ENCODE measurements around the gene ALKBH3. TPM values are rescaled to one million over a fixed set of nuclear protein-coding genes. Genes with fewer than 3 reads are reported as not detected.

Gene ALKBH3
- total and polyA plus RNA-seq, 2 of the 13 experiments (the other 11 are each of a cell fraction or from before 2014, with no cell fraction given) = 17.8 to 36.1 TPM

GRCh38 chr11:43914466-43914865 is 33.8 kb downstream of the ALKBH3 start (continued):
- TF ChIP-seq GPBP1L1 (CRISPR knock-in tag; IDR thresholded peaks at IDR 0.05) (no peak), ZNF343 (CRISPR knock-in tag; IDR thresholded peaks at IDR 0.05) (no peak), ARHGAP35 (CRISPR knock-in tag; IDR thresholded peaks at IDR 0.05; ENCODE audit: borderline replicate concordance) (no peak)

DNA sequence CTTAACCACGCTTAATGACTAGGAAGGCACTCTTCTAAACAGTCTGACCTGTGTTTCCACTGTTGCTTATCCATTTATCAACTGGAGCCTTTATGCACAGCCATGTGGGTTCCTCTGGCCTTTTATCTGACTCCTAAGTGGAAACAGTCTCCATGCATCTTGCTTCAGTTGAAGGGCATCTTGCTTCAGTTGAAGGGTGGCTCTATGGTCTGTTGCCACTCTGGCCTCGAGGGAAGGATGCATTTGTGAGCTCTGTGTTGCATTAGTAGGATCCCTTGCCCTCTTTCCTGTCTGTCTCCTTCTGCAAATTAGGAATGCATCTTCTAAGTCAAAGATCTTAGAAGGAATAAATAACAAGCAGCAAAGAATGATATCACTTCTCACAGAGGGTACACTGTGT is 36.0 kb downstream of the ALKBH3 start:
- FAIRE-seq = no peak
- BruUV-seq (replicated peaks) = no TSS peak
- H4K20me1 ChIP-seq (ENCODE audit: insufficient read depth, low read length) = no peaks in the 10 kb centered on the region
- H3K27ac ChIP-seq (ENCODE audit: extremely low read length, insufficient read depth, low read length) = no peak overlapping the region
- POLR2A ChIA-PET = no interaction called here
- in situ Hi-C loops (cut with HindIII; ENCODE audit: extremely low pct_ligation_motif_present, low pct_unique_long_range_greater_than_20kb) (no loop called here), intact Hi-C loops (cut with micrococcal nuclease; ENCODE audit: unreplicated experiment) (no loop called here)
- CTCF ChIA-PET (ENCODE audit: low intra/inter-chr PET ratio, low total read pairs) = no interaction called here
- WGBS (ENCODE audit: low lambda C conversion rate) = 100% methylated on average over 2 of the region's 2 CpGs
- no peaks in the 10 kb centered on the region for H3K79me2 ChIP-seq (ENCODE audit: insufficient read depth, low read length)
- no peaks in the 10 kb centered on the region for H3K9me3 ChIP-seq (ENCODE audit: low read length)
- H2AFZ ChIP-seq (ENCODE audit: low read length) = no peak overlapping the region
- no peak for DNase-seq (ENCODE audit: low spot score)
- H3K27me3 ChIP-seq (ENCODE audit: control insufficient read depth in 1 of 2, insufficient read depth in 2 of 2, low read length in 2 of 2) = no peaks in the 10 kb centered on the region
- no peak overlapping the region for H3K4me3 ChIP-seq (replicated peaks in 1 of 3; ENCODE audit: insufficient read depth in 1 of 3, low read depth in 2 of 3, low read length in 3 of 3)
- H3K4me2 ChIP-seq (ENCODE audit: low read depth, low read length) = no peak overlapping the region
- no peak overlapping the region for H3K9ac ChIP-seq (ENCODE audit: insufficient read depth, low read depth, low read length)
- ATAC-seq = no peak
- H3K36me3 ChIP-seq (replicated peaks in 1 of 2; ENCODE audit: control insufficient read depth in 1 of 2, insufficient read depth in 2 of 2, low read length in 2 of 2) = peaks cover 10 to 25% of the 10 kb centered on the region in 2 experiments
- peaks cover 17% of the 10 kb centered on the region for H3K4me1 ChIP-seq (ENCODE audit: insufficient read depth, low read length)
- TF ChIP-seq, protein P1, sequence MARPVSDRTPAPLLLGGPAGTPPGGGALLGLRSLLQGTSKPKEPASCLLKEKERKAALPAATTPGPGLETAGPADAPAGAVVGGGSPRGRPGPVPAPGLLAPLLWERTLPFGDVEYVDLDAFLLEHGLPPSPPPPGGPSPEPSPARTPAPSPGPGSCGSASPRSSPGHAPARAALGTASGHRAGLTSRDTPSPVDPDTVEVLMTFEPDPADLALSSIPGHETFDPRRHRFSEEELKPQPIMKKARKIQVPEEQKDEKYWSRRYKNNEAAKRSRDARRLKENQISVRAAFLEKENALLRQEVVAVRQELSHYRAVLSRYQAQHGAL (CRISPR knock-in tag; IDR thresholded peaks at IDR 0.05; ENCODE audit: not compliant biosample characterization) = no peak
- TF ChIP-seq FOXO1 (CRISPR knock-in tag; IDR thresholded peaks at IDR 0.05) (no peak), FOXC1 (CRISPR knock-in tag; IDR thresholded peaks at IDR 0.05; ENCODE audit: borderline replicate concordance) (no peak), ZNF460 (CRISPR knock-in tag; IDR thresholded peaks at IDR 0.05; ENCODE audit: borderline replicate concordance) (no peak), ZNF260 (CRISPR knock-in tag; IDR thresholded peaks at IDR 0.05; ENCODE audit: borderline replicate concordance, low read depth) (no peak), SRF (IDR thresholded peaks at IDR 0.05; ENCODE audit: low read depth, low read length) (no peak), JUNB (CRISPR knock-in tag; IDR thresholded peaks at IDR 0.05; ENCODE audit: borderline replicate concordance) (no peak), YEATS2 (CRISPR knock-in tag; IDR thresholded peaks at IDR 0.05; ENCODE audit: borderline replicate concordance) (no peak), ZNF576 (CRISPR knock-in tag; IDR thresholded peaks at IDR 0.05) (no peak), ZNF619 (CRISPR knock-in tag; IDR thresholded peaks at IDR 0.05) (no peak), HES4 (CRISPR knock-in tag; IDR thresholded peaks at IDR 0.05; ENCODE audit: borderline replicate concordance) (no peak)
- TF ChIP-seq, protein P2, sequence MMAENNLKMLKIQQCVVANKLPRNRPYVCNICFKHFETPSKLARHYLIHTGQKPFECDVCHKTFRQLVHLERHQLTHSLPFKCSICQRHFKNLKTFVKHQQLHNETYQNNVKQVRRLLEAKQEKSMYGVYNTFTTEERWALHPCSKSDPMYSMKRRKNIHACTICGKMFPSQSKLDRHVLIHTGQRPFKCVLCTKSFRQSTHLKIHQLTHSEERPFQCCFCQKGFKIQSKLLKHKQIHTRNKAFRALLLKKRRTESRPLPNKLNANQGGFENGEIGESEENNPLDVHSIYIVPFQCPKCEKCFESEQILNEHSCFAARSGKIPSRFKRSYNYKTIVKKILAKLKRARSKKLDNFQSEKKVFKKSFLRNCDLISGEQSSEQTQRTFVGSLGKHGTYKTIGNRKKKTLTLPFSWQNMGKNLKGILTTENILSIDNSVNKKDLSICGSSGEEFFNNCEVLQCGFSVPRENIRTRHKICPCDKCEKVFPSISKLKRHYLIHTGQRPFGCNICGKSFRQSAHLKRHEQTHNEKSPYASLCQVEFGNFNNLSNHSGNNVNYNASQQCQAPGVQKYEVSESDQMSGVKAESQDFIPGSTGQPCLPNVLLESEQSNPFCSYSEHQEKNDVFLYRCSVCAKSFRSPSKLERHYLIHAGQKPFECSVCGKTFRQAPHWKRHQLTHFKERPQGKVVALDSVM (CRISPR knock-in tag; IDR thresholded peaks at IDR 0.05) = no peak
- TF ChIP-seq, protein P3, sequence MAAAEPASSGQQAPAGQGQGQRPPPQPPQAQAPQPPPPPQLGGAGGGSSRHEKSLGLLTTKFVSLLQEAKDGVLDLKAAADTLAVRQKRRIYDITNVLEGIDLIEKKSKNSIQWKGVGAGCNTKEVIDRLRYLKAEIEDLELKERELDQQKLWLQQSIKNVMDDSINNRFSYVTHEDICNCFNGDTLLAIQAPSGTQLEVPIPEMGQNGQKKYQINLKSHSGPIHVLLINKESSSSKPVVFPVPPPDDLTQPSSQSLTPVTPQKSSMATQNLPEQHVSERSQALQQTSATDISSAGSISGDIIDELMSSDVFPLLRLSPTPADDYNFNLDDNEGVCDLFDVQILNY (CRISPR knock-in tag; conservative IDR thresholded peaks at IDR 0.05) = no peak
- TF ChIP-seq, protein P4, sequence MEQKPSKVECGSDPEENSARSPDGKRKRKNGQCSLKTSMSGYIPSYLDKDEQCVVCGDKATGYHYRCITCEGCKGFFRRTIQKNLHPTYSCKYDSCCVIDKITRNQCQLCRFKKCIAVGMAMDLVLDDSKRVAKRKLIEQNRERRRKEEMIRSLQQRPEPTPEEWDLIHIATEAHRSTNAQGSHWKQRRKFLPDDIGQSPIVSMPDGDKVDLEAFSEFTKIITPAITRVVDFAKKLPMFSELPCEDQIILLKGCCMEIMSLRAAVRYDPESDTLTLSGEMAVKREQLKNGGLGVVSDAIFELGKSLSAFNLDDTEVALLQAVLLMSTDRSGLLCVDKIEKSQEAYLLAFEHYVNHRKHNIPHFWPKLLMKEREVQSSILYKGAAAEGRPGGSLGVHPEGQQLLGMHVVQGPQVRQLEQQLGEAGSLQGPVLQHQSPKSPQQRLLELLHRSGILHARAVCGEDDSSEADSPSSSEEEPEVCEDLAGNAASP (CRISPR knock-in tag; IDR thresholded peaks at IDR 0.05; ENCODE audit: borderline replicate concordance) = no peak
